Measurements from ENCODE around the gene ERBB4.

ERBB4 gene

GRCh38 chr2:212548455-212548819 is 9.8 kb upstream of the ERBB4 start:
- TF ChIP-seq EZH2phosphoT487 (IDR thresholded peaks at IDR 0.05; ENCODE audit: low read length), result no peak
- TF ChIP-seq CTCF (IDR thresholded peaks at IDR 0.05; ENCODE audit: low read length), result peak; percentile 40
- no peak for TF ChIP-seq EZH2 (optimal IDR thresholded peaks at IDR 0.05; ENCODE audit: low read depth, low read length)

DNA sequence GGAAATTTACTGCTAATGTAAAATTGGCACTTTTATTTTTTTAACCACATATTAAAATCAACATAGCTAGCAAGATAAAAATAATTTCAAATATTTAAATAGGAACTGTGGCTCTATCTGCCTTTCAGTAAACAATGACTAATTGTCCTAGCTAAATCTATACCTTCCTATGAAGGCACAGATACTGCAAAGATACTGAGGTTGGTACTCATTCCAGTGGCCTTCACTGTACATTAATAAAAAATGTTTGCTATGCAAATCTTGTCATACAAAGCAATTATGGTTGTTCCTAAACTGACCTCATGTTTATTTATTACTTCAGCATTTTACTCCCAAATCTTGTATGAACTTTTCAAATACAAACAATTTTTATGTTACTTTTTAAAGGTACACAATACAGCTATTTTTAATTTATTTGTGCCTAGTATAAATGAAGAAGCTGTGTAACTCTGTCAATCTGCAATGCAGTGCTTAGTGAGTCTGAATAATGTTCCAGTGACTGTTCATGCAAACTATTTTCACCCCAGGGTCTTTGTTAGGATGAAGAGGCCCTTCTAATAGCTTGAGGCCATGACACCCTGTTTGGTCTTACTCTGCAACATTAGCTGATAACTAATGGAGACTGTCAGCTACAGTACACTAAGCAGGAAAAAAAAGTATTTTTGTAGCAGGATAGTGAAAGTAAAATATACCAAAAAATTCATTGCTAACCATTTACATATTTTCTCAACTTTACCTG is 9.3 kb upstream of the ERBB4 start:
- TF ChIP-seq EZH2phosphoT487 (IDR thresholded peaks at IDR 0.05; ENCODE audit: low read length) (no peak), EZH2 (optimal IDR thresholded peaks at IDR 0.05; ENCODE audit: low read depth, low read length) (no peak), CTCF (IDR thresholded peaks at IDR 0.05; ENCODE audit: low read length) (no peak)
- no peaks in the 10 kb centered on the region for H3K9me2 ChIP-seq (replicated peaks; ENCODE audit: insufficient read depth, low read length)
- no peak overlapping the region for H3K9ac ChIP-seq (ENCODE audit: low read length)
- H3K4me1 ChIP-seq (ENCODE audit: low read length), result 0 out of 2 replicates have a peak, but pooled peaks cover 4% of the 10 kb centered on the region
- no peaks in the 10 kb centered on the region for H3K79me2 ChIP-seq (ENCODE audit: low read length)
- H4K20me1 ChIP-seq (ENCODE audit: insufficient read depth, low read length), result no peaks in the 10 kb centered on the region
- H2AFZ ChIP-seq (ENCODE audit: low read length), result peak overlapping the region; percentile 12; the same call in 1 of the 2 replicates
- no peak overlapping the region for H3K4me3 ChIP-seq (ENCODE audit: low read length)
- no peaks in the 10 kb centered on the region for H3F3A ChIP-seq (ENCODE audit: insufficient read depth, low read length)
- no peak overlapping the region for H3K4me2 ChIP-seq (ENCODE audit: low read depth, low read length)
- H3K27ac ChIP-seq (ENCODE audit: low read length), result no peak overlapping the region
- H3K27me3 ChIP-seq (replicated peaks; ENCODE audit: insufficient read depth, low read length), result no peaks in the 10 kb centered on the region
- no peaks in the 10 kb centered on the region for H3K36me3 ChIP-seq (replicated peaks; ENCODE audit: insufficient read depth, low read length)
- no peaks in the 10 kb centered on the region for H3K9me3 ChIP-seq (replicated peaks; ENCODE audit: insufficient read depth, low read length)
- no peak for DNase-seq

More at GRCh38 chr2:212548455-212548819, 9.8 kb upstream of the ERBB4 start:
- Histone ChIP-seq H3K9ac (ENCODE audit: low read length) (no peak overlapping the region), H3F3A (ENCODE audit: insufficient read depth, low read length) (no peaks in the 10 kb centered on the region), H3K4me1 (ENCODE audit: low read length) (0 out of 2 replicates have a peak, but pooled peaks cover 4% of the 10 kb centered on the region), H3K27ac (ENCODE audit: low read length) (no peak overlapping the region), H3K9me2 (replicated peaks; ENCODE audit: insufficient read depth, low read length) (no peaks in the 10 kb centered on the region), H3K79me2 (ENCODE audit: low read length) (no peaks in the 10 kb centered on the region), H2AFZ (ENCODE audit: low read length) (no peak overlapping the region), H3K4me3 (ENCODE audit: low read length) (no peak overlapping the region), H4K20me1 (ENCODE audit: insufficient read depth, low read length) (no peaks in the 10 kb centered on the region), H3K36me3 (replicated peaks; ENCODE audit: insufficient read depth, low read length) (no peaks in the 10 kb centered on the region), H3K9me3 (replicated peaks; ENCODE audit: insufficient read depth, low read length) (no peaks in the 10 kb centered on the region), H3K4me2 (ENCODE audit: low read depth, low read length) (no peak overlapping the region), H3K27me3 (replicated peaks; ENCODE audit: insufficient read depth, low read length) (no peaks in the 10 kb centered on the region)
- DNase-seq, result no peak

DNA sequence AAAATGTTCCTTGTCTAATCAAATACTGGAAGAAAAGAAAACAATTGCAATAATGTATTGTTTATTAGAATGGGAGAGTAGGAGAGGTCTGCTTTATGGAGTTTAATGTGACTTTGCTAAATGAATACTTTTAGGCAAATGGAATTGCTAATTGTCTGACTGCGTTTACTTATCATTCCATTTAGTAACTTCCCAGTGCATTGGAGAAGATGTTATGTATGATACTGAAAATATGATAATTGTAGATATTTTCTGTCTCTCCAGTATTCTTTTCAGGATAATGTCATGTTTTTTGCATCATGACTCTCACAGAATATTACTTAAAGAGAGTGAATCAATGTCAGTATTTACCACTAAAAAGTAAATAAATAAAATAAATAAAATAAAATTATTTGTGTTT is 8.1 kb upstream of the ERBB4 start:
- Histone ChIP-seq H3K27ac (ENCODE audit: low read length) (no peak overlapping the region), H3K4me3 (ENCODE audit: low read length) (no peak overlapping the region), H3K4me1 (ENCODE audit: low read length) (0 out of 2 replicates have a peak, but pooled peaks cover 4% of the 10 kb centered on the region), H3K36me3 (replicated peaks; ENCODE audit: insufficient read depth, low read length) (no peaks in the 10 kb centered on the region), H3K9me3 (replicated peaks; ENCODE audit: insufficient read depth, low read length) (no peaks in the 10 kb centered on the region), H4K20me1 (ENCODE audit: insufficient read depth, low read length) (no peaks in the 10 kb centered on the region), H3K9ac (ENCODE audit: low read length) (no peak overlapping the region), H3K9me2 (replicated peaks; ENCODE audit: insufficient read depth, low read length) (no peaks in the 10 kb centered on the region), H3K27me3 (replicated peaks; ENCODE audit: insufficient read depth, low read length) (no peaks in the 10 kb centered on the region), H3K4me2 (ENCODE audit: low read depth, low read length) (no peak overlapping the region), H3K79me2 (ENCODE audit: low read length) (no peaks in the 10 kb centered on the region), H2AFZ (ENCODE audit: low read length) (no peak overlapping the region), H3F3A (ENCODE audit: insufficient read depth, low read length) (no peaks in the 10 kb centered on the region)
- no peak for DNase-seq
- TF ChIP-seq EZH2 (optimal IDR thresholded peaks at IDR 0.05; ENCODE audit: low read depth, low read length) (no peak), EZH2phosphoT487 (IDR thresholded peaks at IDR 0.05; ENCODE audit: low read length) (no peak), CTCF (IDR thresholded peaks at IDR 0.05; ENCODE audit: low read length) (no peak)

Data from MM.1S (cell line).